K562 (cell line): Measurements from ENCODE around the gene OPA3. TPM values are rescaled to one million over a fixed set of nuclear protein-coding genes. Genes with fewer than 3 reads are reported as not detected.

Source experiments
- ARID1B ChIP-seq: fragments of 450-650 bp; IDR thresholded peaks from 2 replicates; pipeline ENCODE4 v1.6.1; 2016; ENCODE audit warnings: antibody characterized with exemption, mild to moderate bottlenecking, inconsistent platforms
- HES1 ChIP-seq: fragments of 450-650 bp; IDR thresholded peaks from 2 replicates; pipeline ENCODE4 v1.6.1; 2016; ENCODE audit warnings: low read depth, mild to moderate bottlenecking, moderate library complexity
- HOMEZ ChIP-seq: fragments of 250-450 bp; sonication (Bioruptor Pico); IDR thresholded peaks from 2 replicates; pipeline ENCODE4 v1.4.0; 2020; ENCODE audit warnings: mild to moderate bottlenecking, moderate library complexity
- JUNB ChIP-seq: fragments of 450-650 bp; formaldehyde crosslinking; conservative IDR thresholded peaks from 2 replicates; pipeline ENCODE4 v1.4.0; 2020; ENCODE audit warnings: mild to moderate bottlenecking
- KHSRP ChIP-seq: fragments of 450-650 bp; IDR thresholded peaks from 2 replicates; pipeline ENCODE4 v1.6.1; 2017
- KLF6 ChIP-seq: fragments of 250-450 bp; sonication (Bioruptor Pico); IDR thresholded peaks from 2 replicates; pipeline ENCODE4 v1.4.0; 2020; ENCODE audit warnings: mild to moderate bottlenecking, moderate library complexity, borderline replicate concordance
- MCM3 ChIP-seq: fragments of 450-650 bp; IDR thresholded peaks from 2 replicates; pipeline ENCODE4 v1.6.1; 2016
- MITF ChIP-seq: IDR thresholded peaks from 2 replicates; pipeline ENCODE4 v1.6.1; 2014; ENCODE audit warnings: antibody characterized with exemption
- MTF1 ChIP-seq: fragments of 250-450 bp; sonication (Bioruptor Pico); IDR thresholded peaks from 2 replicates; pipeline ENCODE4 v1.9.0; 2021; ENCODE audit warnings: moderate library complexity, mild to moderate bottlenecking, inconsistent platforms, borderline replicate concordance
- ZBTB40 ChIP-seq, 2 experiments: fragments of 450-650 bp in 1 of 2; sonication (generic) in 1 of 2; formaldehyde crosslinking in 1 of 2; IDR thresholded peaks; 2 replicates each; pipeline versions ENCODE4 v1.7.1 to v1.9.0; 2016 to 2022; ENCODE audit warnings: inconsistent platforms in 1 of 2, mild to moderate bottlenecking in 1 of 2, missing genetic modification reagents in 1 of 2
- ZBTB5 ChIP-seq: fragments of 450-650 bp; IDR thresholded peaks from 2 replicates; pipeline ENCODE4 v1.6.1; 2017; ENCODE audit warnings: antibody characterized with exemption
- ZC3H8 ChIP-seq: fragments of 450-650 bp; IDR thresholded peaks from 2 replicates; pipeline ENCODE4 v1.6.1; 2017
- polyA plus RNA-seq, 8 experiments: library from polyadenylated mRNA; depleted of rRNA in 4 of 8; stranded (reverse) in 5 of 8; unstranded in 3 of 8; fragments of >200 nt; fragmentation: Nextera tagmentation in 2 of 8; fragmentation: Illumina TruSeq in 1 of 8; extraction: Ambion mirVana in 2 of 8; extraction: Trizol in 1 of 8; gene quantifications; 2 replicates each; pipeline versions ENCODE4 v1.2.1 to v1.2.3, GENCODE V29; 2011 to 2014; ENCODE audit warnings: inconsistent platforms in 1 of 8, missing spikeins in 1 of 8
- total RNA-seq, 7 experiments: library from RNA; depleted of rRNA in 6 of 7; stranded (reverse); fragments of >200 nt in 6 of 7; fragmentation: Illumina TruSeq in 2 of 7; extraction: Trizol in 2 of 7; gene quantifications; 2 replicates each; pipeline versions ENCODE4 v1.2.1 to v1.2.3, GENCODE V29; 2011 to 2021; ENCODE audit warnings: low replicate concordance in 1 of 7

OPA3 gene
- total and polyA plus RNA-seq, 9 of the 15 experiments (the other 6 are each of a cell fraction or from before 2014, with no cell fraction given) = 1.4 to 18.8 (median 9.0) TPM

- TF ChIP-seq MTF1 (CRISPR knock-in tag) = no peak; the same call in 1 of the 2 replicates
- TF ChIP-seq MCM3 = no peak
- TF ChIP-seq MITF = no peak
- no peak for TF ChIP-seq ZBTB5
- TF ChIP-seq KHSRP = no peak
- no peak for TF ChIP-seq JUNB (CRISPR knock-in tag)
- TF ChIP-seq KLF6 (CRISPR knock-in tag) = no peak
- TF ChIP-seq HES1 = no peak
- TF ChIP-seq ARID1B = no peak
- no peak for TF ChIP-seq ZC3H8
- TF ChIP-seq HOMEZ (CRISPR knock-in tag) = no peak
- no peak; the same call in 1 of the 2 replicates for TF ChIP-seq ZBTB40 (IDR thresholded peaks at IDR 0.05)
- no peak for TF ChIP-seq ZBTB40 (CRISPR knock-in tag; IDR thresholded peaks at IDR 0.05)
These were observed 77.4 kb downstream of the OPA3 start, which contains the start of gene VASP (continued) for GRCh38 chr19:45506989-45507871.
